HG02981 (cell line): Measurements from ENCODE around the gene DNAH10.

Experiments used
- ATAC-seq: cut with Tn5 transposase; IDR thresholded peaks from one replicate; pipeline ENCODE4 v1.9.1; 2021; ENCODE audit warnings: mild to moderate bottlenecking, moderate library complexity; ENCODE audit not compliant: unreplicated experiment

Gene DNAH10

DNA sequence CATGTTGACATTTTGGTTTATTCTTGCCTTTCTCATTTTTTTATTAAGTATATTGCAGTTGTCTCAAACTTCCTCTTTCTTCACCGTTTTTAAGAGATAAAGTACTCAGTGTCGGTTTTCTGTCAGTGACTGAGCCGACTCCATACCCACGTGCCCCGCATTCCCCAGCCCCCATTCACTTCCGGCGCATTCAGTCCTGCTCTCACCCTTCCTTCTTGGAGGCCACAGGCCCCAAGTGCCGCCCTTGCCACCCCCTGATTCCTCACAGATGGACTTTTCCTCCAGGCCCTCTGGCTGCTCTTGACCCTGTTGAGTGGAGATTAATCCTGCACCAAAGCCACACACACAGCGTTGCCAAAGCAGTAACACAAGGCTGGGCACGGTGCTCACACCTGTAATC is 19.1 kb upstream of the DNAH10 start:
- no peak for ATAC-seq

GRCh38 chr12:123744836-123745235 is 17.3 kb upstream of the DNAH10 start:
- ATAC-seq = no peak

- no peak for ATAC-seq
Measured at GRCh38 chr12:123747309-123747708, 14.8 kb upstream of the DNAH10 start.

GRCh38 chr12:123748161-123748560 is 13.9 kb upstream of the DNAH10 start:
- no peak for ATAC-seq

GRCh38 chr12:123748661-123749060 is 13.4 kb upstream of the DNAH10 start:
- ATAC-seq = no peak

DNA sequence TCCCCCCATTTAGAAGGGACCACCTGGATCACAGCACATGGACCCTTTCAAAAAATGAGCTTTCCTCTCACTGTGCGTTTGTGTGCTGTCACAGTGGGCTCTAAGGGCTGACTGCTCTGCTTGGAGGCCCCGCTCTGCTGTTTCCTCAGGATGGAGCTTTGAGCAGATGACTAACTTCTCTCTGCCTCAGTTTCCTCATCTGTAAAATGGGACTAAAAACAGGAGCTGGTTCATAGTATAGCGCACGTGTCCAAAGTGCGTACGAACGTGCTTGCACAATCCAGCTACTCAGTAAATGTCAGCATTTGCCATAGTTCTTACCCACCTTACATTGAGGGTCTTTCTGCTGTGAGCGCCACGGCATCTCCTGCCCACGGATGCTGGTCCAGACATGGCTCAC is 12.7 kb upstream of the DNAH10 start:
- ATAC-seq = no peak

DNA sequence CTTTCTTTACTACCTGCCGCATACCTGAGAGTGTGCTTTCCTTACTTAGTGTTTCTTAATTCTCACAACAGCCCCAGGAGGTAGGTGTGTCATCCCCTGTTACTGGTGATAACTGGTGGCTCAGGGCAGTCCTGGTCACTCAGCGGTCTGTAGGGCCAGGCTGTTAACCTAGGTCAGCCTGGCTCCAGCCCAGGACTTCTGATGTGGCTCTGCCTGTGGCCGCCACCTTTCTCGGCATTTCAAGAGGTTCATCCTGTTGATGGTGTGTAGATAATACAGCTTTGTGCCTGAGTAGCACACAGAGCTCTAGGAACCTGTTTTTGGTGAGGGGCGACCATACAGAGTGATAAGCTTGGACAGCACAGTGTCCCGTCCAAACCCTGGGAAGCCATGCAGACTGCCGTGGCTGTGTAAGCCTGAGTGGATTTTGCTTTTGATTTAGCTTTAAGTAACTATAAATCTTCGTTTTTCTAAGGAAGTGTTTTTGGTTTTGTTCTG is 11.9 kb upstream of the DNAH10 start:
- ATAC-seq = no peak

DNA sequence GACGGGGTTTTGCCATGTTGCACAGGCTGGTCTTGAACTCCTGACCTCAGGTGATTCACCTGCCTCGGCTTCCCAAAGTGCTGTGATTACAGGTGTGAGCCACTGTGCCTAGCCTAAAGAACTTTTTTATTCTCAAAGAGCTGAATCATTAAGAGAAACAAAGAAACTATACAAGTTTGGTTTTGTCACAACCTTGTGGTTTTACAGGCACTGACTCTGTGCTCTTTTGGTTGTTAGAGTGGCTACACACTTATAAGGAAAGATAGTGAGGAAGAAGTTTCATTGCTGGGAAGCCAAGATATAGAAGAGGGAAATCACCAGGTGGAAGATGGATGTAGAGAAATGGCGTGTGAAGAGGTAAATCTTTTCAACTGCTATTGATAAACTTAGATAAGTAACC is 10.1 kb upstream of the DNAH10 start:
- ATAC-seq = no peak

GRCh38 chr12:123754041-123754772 is 7.9 kb upstream of the DNAH10 start:
- no peak for ATAC-seq

DNA sequence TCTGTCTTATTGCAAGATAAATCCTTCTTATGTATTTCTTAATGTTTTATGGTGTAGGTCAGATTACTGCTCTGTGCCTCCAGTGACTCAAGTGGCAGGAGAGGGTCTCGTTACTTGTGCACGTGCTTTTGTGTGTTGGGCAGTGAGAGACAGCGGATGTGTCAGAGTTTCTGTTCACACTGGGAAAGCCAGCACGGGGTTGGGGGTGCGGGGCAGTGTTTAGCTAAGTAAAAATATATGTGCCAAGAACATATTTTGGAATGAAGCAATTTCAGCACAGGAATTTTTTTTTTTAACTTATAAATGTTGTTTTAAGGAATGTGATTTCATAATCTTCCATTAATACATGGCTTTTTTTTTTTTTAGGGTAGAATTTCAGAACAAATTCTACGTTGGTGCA is 4.5 kb upstream of the DNAH10 start:
- no peak for ATAC-seq

DNA sequence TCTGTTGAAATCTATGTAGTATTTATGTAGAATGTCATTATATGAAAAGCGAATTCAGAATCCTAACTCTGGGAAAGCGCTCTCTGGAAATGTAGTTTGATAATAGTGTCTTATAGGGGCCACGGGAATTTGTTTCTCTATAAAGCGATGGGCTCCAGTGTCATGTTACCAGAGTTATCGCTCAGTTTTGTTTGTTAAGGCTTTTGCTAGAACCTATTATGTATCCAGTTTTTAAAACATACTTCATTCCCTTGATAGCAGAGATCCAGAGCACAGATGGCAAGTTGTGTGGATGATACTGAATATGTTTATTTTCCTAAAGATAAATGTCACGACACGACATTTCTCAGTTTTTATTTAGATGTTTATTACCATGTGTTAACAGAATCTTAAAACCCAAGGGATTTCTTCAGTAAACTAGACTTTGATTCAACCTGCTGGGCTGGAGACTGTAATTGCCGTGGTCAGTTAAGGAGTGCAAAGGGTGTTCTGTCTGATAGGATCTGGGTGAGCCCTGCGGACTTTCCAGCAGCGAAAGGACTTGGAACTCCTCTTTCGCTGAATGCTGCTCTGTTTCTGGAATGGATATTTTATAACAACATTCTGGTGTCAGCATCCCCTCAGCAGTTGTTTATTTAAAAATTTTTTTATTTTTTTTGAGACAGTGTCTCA is 1.7 kb upstream of the DNAH10 start:
- no peak for ATAC-seq

DNA sequence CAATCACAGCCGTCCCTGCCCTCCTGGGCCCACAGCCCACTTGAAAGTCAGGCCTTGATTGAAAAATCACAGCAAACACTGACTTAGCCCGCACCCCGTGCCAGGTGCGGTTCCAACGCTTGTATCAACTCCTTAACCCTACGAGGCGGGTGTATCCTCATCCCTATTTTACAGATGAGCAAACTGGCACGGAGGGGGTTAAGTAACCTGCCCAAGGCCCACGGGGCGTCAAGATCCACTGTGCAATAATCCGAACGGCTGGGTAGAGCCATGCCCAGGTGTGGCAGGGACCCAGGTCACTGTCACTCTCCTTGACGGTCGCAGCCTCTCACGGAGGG is 583 bp downstream of the DNAH10 start:
- ATAC-seq = peak; percentile 11

- ATAC-seq = no peak
Measured at GRCh38 chr12:123763093-123763492, 992 bp downstream of the DNAH10 start.

GRCh38 chr12:123764109-123764508 is 2.0 kb downstream of the DNAH10 start:
- ATAC-seq = no peak

DNA sequence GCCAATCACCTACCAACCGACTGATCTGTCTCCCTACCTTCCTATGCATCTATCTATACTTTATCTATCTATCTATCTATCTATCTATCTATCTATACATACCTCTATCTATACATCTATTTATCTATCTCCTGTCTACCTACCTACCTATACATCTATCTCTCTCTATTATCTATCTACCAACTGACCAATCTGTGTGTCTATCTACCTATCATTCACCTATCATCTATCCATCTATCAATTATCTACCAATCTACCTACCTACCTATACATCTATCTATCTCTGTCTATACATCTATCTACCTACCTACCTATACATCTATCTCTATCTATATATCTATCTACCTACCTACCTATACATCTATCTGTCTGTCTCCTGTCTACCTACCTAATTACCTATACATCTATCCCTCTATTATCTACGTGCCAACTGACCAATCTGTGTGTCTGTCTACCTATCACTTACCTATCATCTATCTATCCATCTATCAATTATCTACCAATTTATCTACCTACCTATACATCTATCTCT is 3.5 kb downstream of the DNAH10 start:
- no peak for ATAC-seq

- peak; percentile 87 for ATAC-seq
Measured at GRCh38 chr12:123767613-123768012, 5.5 kb downstream of the DNAH10 start.

- no peak for ATAC-seq
Measured at GRCh38 chr12:123771261-123771660, 9.2 kb downstream of the DNAH10 start.

DNA sequence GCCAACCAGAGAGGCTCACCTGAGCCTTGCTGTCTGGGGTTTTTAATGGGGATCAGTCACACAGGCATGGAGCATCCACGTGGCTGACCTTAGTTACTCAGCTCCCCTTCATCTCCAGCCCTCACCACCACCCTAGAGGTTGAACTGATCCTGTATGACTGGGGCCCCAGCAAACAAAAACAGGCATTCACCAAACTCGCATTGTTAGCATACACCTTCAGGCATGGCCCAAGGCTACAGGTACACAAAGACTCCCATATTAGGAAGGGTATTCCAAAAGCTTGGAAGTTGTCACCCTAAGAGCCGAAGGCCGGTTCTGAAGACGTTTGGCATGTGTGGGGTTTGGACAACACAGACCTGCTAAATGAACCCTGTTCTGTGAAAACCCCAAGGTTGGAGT is 10.0 kb downstream of the DNAH10 start:
- ATAC-seq = no peak

GRCh38 chr12:123773375-123773774 is 11.3 kb downstream of the DNAH10 start:
- ATAC-seq = no peak

GRCh38 chr12:123779551-123779950 is 17.4 kb downstream of the DNAH10 start:
- no peak for ATAC-seq

DNA sequence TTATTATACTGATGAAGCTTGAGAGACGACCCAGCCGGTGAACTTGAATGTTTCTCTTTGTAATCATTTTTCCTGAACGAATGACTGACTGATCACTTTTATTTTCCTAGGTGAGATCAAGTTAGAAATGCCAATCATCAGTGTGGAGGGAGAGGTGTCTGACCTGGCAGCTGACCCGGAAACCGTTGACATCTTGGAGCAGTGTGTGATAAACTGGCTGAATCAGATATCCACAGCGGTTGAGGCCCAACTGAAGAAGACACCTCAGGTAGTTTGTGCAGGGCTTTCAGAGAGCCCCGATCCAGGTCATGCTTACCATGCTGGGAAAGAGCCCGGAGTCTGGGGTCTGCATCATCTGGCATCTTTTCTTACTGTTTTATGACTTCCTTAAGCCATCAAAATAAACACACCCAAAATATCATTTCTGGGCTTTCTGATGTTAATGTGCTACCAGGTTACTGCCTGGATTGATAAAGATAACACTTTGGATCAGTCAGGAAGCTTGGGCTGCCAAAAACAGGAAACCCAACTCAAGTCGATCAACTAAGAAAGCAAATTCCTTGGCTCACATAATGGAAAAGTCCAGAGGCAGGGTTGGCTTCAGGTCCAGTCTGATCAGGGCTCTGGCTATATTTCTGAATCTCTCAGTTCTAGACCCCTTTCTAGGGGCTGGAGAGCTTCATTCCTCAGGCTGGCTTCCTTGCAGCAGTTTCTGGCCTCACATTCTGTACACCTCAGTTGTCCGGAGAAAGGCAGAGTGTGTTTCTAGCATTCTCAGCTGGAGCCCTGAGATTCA is 21.1 kb downstream of the DNAH10 start:
- no peak for ATAC-seq

GRCh38 chr12:123787466-123787865 is 25.4 kb downstream of the DNAH10 start:
- ATAC-seq = no peak
